A549 (cell line): Measurements from ENCODE around the gene KRTAP3-2. TPM values are rescaled to one million over a fixed set of nuclear protein-coding genes. Genes with fewer than 3 reads are reported as not detected.
A peak's percentile ranks its signal among the peaks of the same experiment; 100 is the strongest.
"Not testable (repeated sequence)": the region's sequence is repeated elsewhere in the genome, so short reads cannot be mapped to it uniquely, and the experiment has no call there.

Source experiments
- ATAC-seq, 2 experiments: fragments of 200-7000 bp in 1 of 2; fragments of >200 bp in 1 of 2; cut with Nextera tagmentation in 1 of 2; cut with Tn5 transposase in 1 of 2; 3 replicates each; pipeline versions ENCODE4 v1.8.0 to v1.9.1; 2018 to 2020; ENCODE audit warnings: mild to moderate bottlenecking in 1 of 2, moderate library complexity in 1 of 2
- CTCF ChIA-PET: fragments of 300-600 bp; sonication (Branson Sonifier 250); formaldehyde crosslinking; extraction: SDS; loops from one replicate; lab custom pipeline; 2021; ENCODE audit warnings: antibody characterized with exemption, inconsistent platforms; lab: Yijun Ruan, JAX
- POLR2A ChIA-PET: fragments of 350-600 bp; formaldehyde crosslinking; extraction: SDS; loops from one replicate; lab custom pipeline; 2021; ENCODE audit warnings: antibody characterized with exemption, inconsistent platforms; lab: Yijun Ruan, JAX
- DNase-seq, 2 experiments: peaks; one replicate each; pipeline versions ENCODE4 v3.0.0 to v3.0.0-alpha.2; 2011 to 2016; ENCODE audit warnings: low read depth in 1 of 2, low spot score in 1 of 2
- FAIRE-seq: peaks from 2 replicates; lab custom pipeline; 2011; peaks lifted over from hg19 to GRCh38; lab: Jason Lieb, UNC
- H3K27ac ChIP-seq, 2 experiments: fragments of >200 bp; sonication (Bioruptor Twin); formaldehyde crosslinking; 3 replicates each; pipeline ENCODE4 v1.5.1; 2016 to 2017
- H3K4me1 ChIP-seq: fragments of >200 bp; sonication (Bioruptor Twin); formaldehyde crosslinking; 3 replicates; pipeline ENCODE4 v1.6.1; 2016
- H3K4me2 ChIP-seq: fragments of >200 bp; sonication (Bioruptor Twin); formaldehyde crosslinking; 3 replicates; pipeline ENCODE4 v1.6.1; 2016
- H3K4me3 ChIP-seq: fragments of >200 bp; sonication (Bioruptor Twin); formaldehyde crosslinking; 3 replicates; pipeline ENCODE4 v1.5.1; 2016
- H3K9me3 ChIP-seq: fragments of >200 bp; sonication (Bioruptor Twin); formaldehyde crosslinking; 3 replicates; pipeline ENCODE4 v1.6.1; 2016
- BHLHE40 ChIP-seq: IDR thresholded peaks from 2 replicates; pipeline ENCODE4 v1.6.1; 2012; ENCODE audit warnings: low read depth, low read length, inconsistent platforms
- CEBPB ChIP-seq, 2 experiments: fragments of >200 bp in 1 of 2; sonication (Bioruptor Twin) in 1 of 2; formaldehyde crosslinking in 1 of 2; IDR thresholded peaks; 2 replicates each; pipeline ENCODE4 v1.6.1; 2012 to 2016
- CHD4 ChIP-seq: fragments of 200-600 bp; sonication (generic); IDR thresholded peaks from 2 replicates; pipeline ENCODE4 v1.6.1; 2016; ENCODE audit warnings: antibody characterized with exemption, mild to moderate bottlenecking, borderline replicate concordance
- CTCF ChIP-seq: fragments of >200 bp; sonication (Bioruptor Twin); formaldehyde crosslinking; IDR thresholded peaks from 3 replicates; pipeline ENCODE4 v1.5.1; 2016
- EHF ChIP-seq: fragments of 250-450 bp; sonication (Bioruptor Pico); IDR thresholded peaks from 2 replicates; pipeline ENCODE4 v1.5.0; 2020; ENCODE audit warnings: mild to moderate bottlenecking
- ESRRA ChIP-seq: fragments of 150-350 bp; IDR thresholded peaks from 2 replicates; pipeline ENCODE4 v1.6.1; 2014; ENCODE audit warnings: mild to moderate bottlenecking, low read length, borderline replicate concordance
- HMGXB4 ChIP-seq: fragments of 250-450 bp; sonication (Bioruptor Pico); IDR thresholded peaks from 2 replicates; pipeline ENCODE4 v1.5.0; 2021; ENCODE audit warnings: mild to moderate bottlenecking, moderate library complexity, borderline replicate concordance
- HOXA7 ChIP-seq: fragments of 250-450 bp; sonication (Bioruptor Pico); IDR thresholded peaks from 2 replicates; pipeline ENCODE4 v1.5.0; 2020; ENCODE audit warnings: mild to moderate bottlenecking, moderate library complexity
- NR3C1 ChIP-seq: fragments of >200 bp; sonication (Bioruptor Twin); formaldehyde crosslinking; IDR thresholded peaks from 3 replicates; pipeline ENCODE4 v1.6.1; 2017
- RCOR1 ChIP-seq: fragments of 150-350 bp; IDR thresholded peaks from 2 replicates; pipeline ENCODE4 v1.6.1; 2014; ENCODE audit warnings: antibody characterized with exemption, low read length, low read depth
- ZFP36 ChIP-seq: fragments of 450-650 bp; IDR thresholded peaks from 2 replicates; pipeline ENCODE4 v1.6.1; 2014; ENCODE audit warnings: borderline replicate concordance; ENCODE audit not compliant: partially characterized antibody
- WGBS: methylation state at CpG from one replicate; pipeline ENCODE4 v1.1.6; 2017; ENCODE audit errors: missing lambda C conversion rate; 5-methylcytosine and 5-hydroxymethylcytosine counted together
- polyA minus RNA-seq: library from RNA; depleted of rRNA, polyadenylated mRNA; stranded (reverse); fragments of >200 nt; gene quantifications from 2 replicates; pipeline ENCODE4 v1.2.3, GENCODE V29; 2011; rRNA and poly(A)+ RNA removed
- polyA plus RNA-seq, 4 experiments: library from polyadenylated mRNA; depleted of rRNA in 3 of 4; stranded (reverse); fragments of >200 nt; fragmentation: RNase III in 1 of 4; extraction: RNeasy Plus Mini Kit Qiagen cat#74134 plus additional on column Dnase treatment in 1 of 4; gene quantifications; 2 replicates in 3 of 4; 3 replicates in 1 of 4; pipeline ENCODE4 v1.2.3, GENCODE V29; 2011 to 2017
- TF ChIP-seq, protein P1 (sequence below): fragments of >200 bp; sonication (Bioruptor Twin); formaldehyde crosslinking; IDR thresholded peaks from 2 replicates; pipeline ENCODE4 v1.6.1; 2016

The KRTAP3-2 gene
- polyA plus RNA-seq (2011; rRNA removed): not detected in 2 replicates
- polyA plus RNA-seq (2012; cell fraction: cytosol; rRNA removed): not detected in 2 replicates
- not detected in 2 replicates for polyA plus RNA-seq (2012; cell fraction: nucleus; rRNA removed)
- not detected in 3 replicates for polyA plus RNA-seq (2017; fragmentation: RNase III; extraction: RNeasy Plus Mini Kit Qiagen cat#74134 plus additional on column Dnase treatment)
- polyA minus RNA-seq: not detected in 2 replicates

DNA sequence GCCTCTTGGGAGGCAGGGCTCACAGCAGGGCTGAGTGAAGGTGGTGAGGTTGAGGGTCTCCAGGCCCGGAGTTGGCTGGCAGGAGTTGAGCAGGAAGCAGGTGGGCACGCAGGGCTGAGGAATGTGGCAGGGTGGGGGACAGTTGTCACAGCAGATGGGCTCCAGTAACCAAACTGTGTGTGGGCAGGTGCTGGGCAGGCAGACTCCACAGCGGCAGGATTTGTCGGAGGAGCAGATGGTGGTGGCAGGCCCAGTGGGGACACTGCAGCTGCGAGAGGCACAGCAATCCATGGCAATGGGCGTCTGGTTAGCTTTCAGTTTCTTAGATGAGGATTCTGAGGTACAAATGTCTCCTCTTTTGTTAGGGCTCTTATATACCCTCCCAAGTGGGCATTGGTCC lies at the start of gene KRTAP3-2:
Gene KRTAP3-2 (minus strand): TSS at position 344 of the 400 bp plus-strand sequence. CDS start 53 bp downstream, at position 291.
- H3K4me1 ChIP-seq: peaks cover 10% of the 10 kb centered on the region
- H3K27ac ChIP-seq, H3K9me3 ChIP-seq, ATAC-seq, CTCF ChIA-PET, POLR2A ChIA-PET, FAIRE-seq, DNase-seq, H3K4me3 ChIP-seq, H3K4me2 ChIP-seq: not testable (repeated sequence)
- WGBS: 80% methylated on average over 6 of the region's 6 CpGs

- DNase-seq (peak in 1 of 2 experiments; percentile 19), ATAC-seq (no peak; a peak in 1 of 6 replicates), FAIRE-seq (peak; percentile 78)
- peaks cover 10% of the 10 kb centered on the region; the same call in 1 of the 3 replicates for H3K4me1 ChIP-seq
- no peak overlapping the region for H3K27ac ChIP-seq
- peak overlapping the region; percentile 4; the same call in 2 of the 3 replicates for H3K4me2 ChIP-seq
- ChIA-PET CTCF (interaction anchor here (1.4 kb wide), 1 partner anchor 9 kb away, joined by 3 read pairs; no protein-coding TSS in a partner anchor), POLR2A (no interaction called here)
- no peak for TF ChIP-seq HMGXB4 (CRISPR knock-in tag)
- TF ChIP-seq, all 56 proteins: peak for 0
- Histone ChIP-seq H3K4me3 (no peak overlapping the region), H3K9me3 (no peaks in the 10 kb centered on the region)
- WGBS: 8% methylated on average over 2 of the region's 2 CpGs
Measured at GRCh38 chr17:41049110-41049509, 49.4 kb upstream of the KRTAP3-2 start.

DNA sequence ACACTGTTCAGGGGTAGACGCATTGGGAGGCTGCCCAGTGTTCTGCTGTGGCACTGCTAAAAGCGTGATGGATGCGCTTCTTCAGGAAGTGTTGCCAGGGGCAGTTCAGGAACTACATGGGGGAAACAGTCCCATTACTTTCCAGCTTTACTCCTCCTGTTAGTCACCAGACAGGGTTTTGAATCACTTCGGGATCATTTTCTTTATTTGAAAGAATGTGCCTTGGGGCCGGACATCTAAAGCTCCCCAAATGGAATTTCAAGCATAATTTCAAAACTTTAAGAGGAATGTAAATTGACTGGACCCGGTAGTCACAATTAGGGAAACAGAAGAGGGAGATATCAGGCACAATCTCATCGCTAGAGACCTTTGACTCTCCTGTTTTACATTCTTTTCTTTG lies 48.7 kb upstream of the KRTAP3-2 start:
- H3K27ac ChIP-seq: no peak overlapping the region
- CTCF ChIA-PET: interaction anchor here (1.4 kb wide), 2 partner anchors 10 to 274 kb away, joined by 3 to 10 read pairs; no protein-coding TSS in a partner anchor
- TF ChIP-seq EHF (CRISPR knock-in tag): no peak
- TF ChIP-seq HOXA7: no peak
- TF ChIP-seq ESRRA: no peak
- TF ChIP-seq BHLHE40: no peak
- no peak for TF ChIP-seq ZFP36
- TF ChIP-seq CEBPB (IDR thresholded peaks at IDR 0.05): no peak
- TF ChIP-seq CHD4: no peak
- no peak for FAIRE-seq
- H3K4me2 ChIP-seq: peak overlapping the region; percentile 4; the same call in 2 of the 3 replicates
- H3K9me3 ChIP-seq: peaks cover 4% of the 10 kb centered on the region; the same call in 2 of the 3 replicates
- WGBS: 49% methylated on average over 7 of the region's 7 CpGs
- H3K4me1 ChIP-seq: peaks cover 10% of the 10 kb centered on the region; the same call in 1 of the 3 replicates
- H3K4me3 ChIP-seq: no peak overlapping the region
- POLR2A ChIA-PET: no interaction called here
- no peak for DNase-seq
- ATAC-seq: peak; percentile 38 to 39; a peak in 2 of 6 replicates

GRCh38 chr17:41046735-41047465 lies 47.2 kb upstream of the KRTAP3-2 start, which contains the start of gene KRTAP2-1:
Gene KRTAP2-1, minus strand, starts transcription at chr17:41047316. Its CDS starts 49 bp downstream, at chr17:41047267.
- peak in 1 of 2 experiments; percentile 50; a peak in 2 of 6 replicates for ATAC-seq
- 91% methylated on average over 5 of the region's 33 CpGs for WGBS
- FAIRE-seq, H3K4me3 ChIP-seq, H3K27ac ChIP-seq, DNase-seq, H3K4me2 ChIP-seq, H3K4me1 ChIP-seq, POLR2A ChIA-PET: not testable (repeated sequence)
- peaks cover 11% of the 10 kb centered on the region; the same call in 2 of the 3 replicates for H3K9me3 ChIP-seq
- CTCF ChIA-PET: interaction anchor here (1.4 kb wide), 1 partner anchor 276 kb away, joined by 10 read pairs; no protein-coding TSS in a partner anchor

GRCh38 chr17:41042953-41043352 lies 43.2 kb upstream of the KRTAP3-2 start:
- no peak overlapping the region for H3K4me3 ChIP-seq
- DNase-seq (no peak), ATAC-seq (no peak), FAIRE-seq (peak; percentile 81)
- H3K4me1 ChIP-seq: no peaks in the 10 kb centered on the region
- no peak overlapping the region for H3K27ac ChIP-seq
- TF ChIP-seq RCOR1: no peak
- TF ChIP-seq NR3C1: no peak
- TF ChIP-seq HMGXB4 (CRISPR knock-in tag): no peak
- TF ChIP-seq, protein P1, sequence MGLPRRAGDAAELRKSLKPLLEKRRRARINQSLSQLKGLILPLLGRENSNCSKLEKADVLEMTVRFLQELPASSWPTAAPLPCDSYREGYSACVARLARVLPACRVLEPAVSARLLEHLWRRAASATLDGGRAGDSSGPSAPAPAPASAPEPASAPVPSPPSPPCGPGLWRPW: no peak
- TF ChIP-seq ESRRA: no peak
- no peak for TF ChIP-seq CTCF
- CTCF ChIA-PET: no interaction called here
- H3K4me2 ChIP-seq: no peak overlapping the region
- peaks cover 11% of the 10 kb centered on the region; the same call in 2 of the 3 replicates for H3K9me3 ChIP-seq
- POLR2A ChIA-PET: no interaction called here
- 85% methylated on average over 1 of the region's 1 CpG for WGBS
